Memory B cell (primary cell): ENCODE measurements around the gene WRNIP1.
"Not testable (repeated sequence)": the region's sequence is repeated elsewhere in the genome, so short reads cannot be mapped to it uniquely, and the experiment has no call there.

ENCODE experiments used
- ATAC-seq: fragments of 150-1000 bp; cut with Tn5 transposase; 2 replicates; pipeline ENCODE4 v1.10.0; 2021; ENCODE audit warnings: low read depth, mild to moderate bottlenecking, moderate library complexity
- DNase-seq, 2 donors: peaks; one replicate each; pipeline ENCODE4 v3.0.0; 2022; ENCODE audit warnings: low spot score in 2 of 2
- H3K27ac Mint-ChIP-seq: one replicate; pipeline ENCODE4 v1.8.0; 2022; ENCODE audit warnings: mild to moderate bottlenecking, moderate library complexity, mixed read lengths
- H3K27me3 Mint-ChIP-seq: one replicate; pipeline ENCODE4 v1.8.0; 2022; ENCODE audit warnings: mixed read lengths
- H3K36me3 Mint-ChIP-seq: one replicate; pipeline ENCODE4 v1.8.0; 2022; ENCODE audit warnings: mild to moderate bottlenecking, mixed read lengths
- H3K4me1 Mint-ChIP-seq: one replicate; pipeline ENCODE4 v1.8.0; 2022; ENCODE audit warnings: mixed read lengths
- H3K4me3 Mint-ChIP-seq: one replicate; pipeline ENCODE4 v1.8.0; 2022; ENCODE audit warnings: mild to moderate bottlenecking, moderate library complexity, mixed read lengths
- H3K9me3 Mint-ChIP-seq: one replicate; pipeline ENCODE4 v1.8.0; 2022; ENCODE audit warnings: mixed read lengths

Gene WRNIP1

DNA sequence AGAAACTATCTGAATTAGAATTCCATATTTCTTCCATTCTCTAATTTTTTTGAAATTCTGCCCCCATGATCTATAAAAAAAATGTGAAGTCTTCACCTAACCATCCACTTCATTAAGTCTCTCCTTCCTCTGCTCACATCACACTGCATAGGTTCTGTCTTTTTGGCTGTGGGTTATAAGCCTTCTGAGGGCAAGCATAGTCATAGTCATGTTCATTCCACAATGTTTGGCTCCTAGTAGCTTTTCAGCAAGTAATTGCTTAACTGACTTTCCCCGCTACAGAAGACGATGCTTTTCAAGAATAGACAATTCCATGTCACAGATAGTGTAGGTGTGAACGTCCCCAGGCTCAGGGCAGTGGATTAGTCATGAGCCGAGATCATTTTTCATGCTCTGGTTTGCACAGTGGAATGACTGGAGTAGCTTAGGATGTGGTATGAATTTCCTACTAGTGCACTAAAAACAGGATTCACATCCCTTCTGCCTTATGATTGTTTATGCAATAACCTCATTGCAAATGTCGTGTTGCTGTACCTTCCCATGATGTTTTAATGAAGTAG is 29.1 kb downstream of the WRNIP1 start:
- Mint-ChIP-seq H3K27me3 (no peaks in the 10 kb centered on the region), H3K36me3 (no peaks in the 10 kb centered on the region), H3K4me3 (no peak overlapping the region), H3K4me1 (peaks cover 16% of the 10 kb centered on the region), H3K9me3 (no peaks in the 10 kb centered on the region), H3K27ac (no peak overlapping the region)
- ATAC-seq (no peak), DNase-seq (no peak)

DNA sequence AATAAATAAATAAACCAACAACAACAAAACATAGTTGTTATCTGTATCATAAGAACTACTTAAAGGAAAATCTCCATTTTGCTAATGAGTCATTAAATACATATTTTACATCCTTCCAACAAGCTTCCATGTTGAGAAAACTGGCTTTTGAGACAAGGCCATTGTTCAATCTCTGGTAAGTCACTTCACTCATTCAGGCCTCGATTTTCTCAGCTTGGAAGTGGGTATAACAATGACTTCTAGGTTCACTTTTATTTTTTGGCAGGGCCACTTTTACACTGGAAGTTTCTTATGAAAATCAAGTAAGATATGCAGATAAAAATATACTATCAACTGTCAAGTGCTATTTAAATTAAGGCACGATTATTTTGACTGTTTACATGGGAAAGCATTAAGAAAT is 30.0 kb downstream of the WRNIP1 start:
- Mint-ChIP-seq H3K4me3 (no peak overlapping the region), H3K27ac (no peak overlapping the region), H3K9me3 (no peaks in the 10 kb centered on the region), H3K36me3 (no peaks in the 10 kb centered on the region), H3K4me1 (peaks cover 16% of the 10 kb centered on the region), H3K27me3 (no peaks in the 10 kb centered on the region)
- DNase-seq (no peak), ATAC-seq (no peak)

DNA sequence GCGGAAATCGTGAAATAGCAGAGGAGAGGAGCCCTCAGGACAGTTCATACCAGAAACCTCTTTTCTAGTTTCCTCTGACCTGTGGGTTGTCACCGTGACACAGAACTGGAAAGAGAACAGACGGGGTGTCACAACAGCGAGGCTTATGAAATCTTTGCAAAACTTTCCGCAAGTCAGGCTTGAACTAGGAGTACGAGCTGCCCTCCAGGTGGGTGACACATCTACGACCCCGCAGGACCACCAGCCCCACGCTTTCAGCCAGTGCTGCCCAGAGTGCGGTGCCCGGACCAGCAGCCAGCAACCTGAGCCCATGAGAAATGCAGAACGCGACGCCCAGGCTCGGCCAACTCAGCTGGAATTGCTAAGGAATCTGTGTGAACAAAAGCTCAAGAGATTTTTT is 30.8 kb downstream of the WRNIP1 start:
- Mint-ChIP-seq H3K36me3 (no peaks in the 10 kb centered on the region), H3K4me3 (no peak overlapping the region), H3K27ac (no peak overlapping the region), H3K4me1 (peaks cover 16% of the 10 kb centered on the region), H3K9me3 (no peaks in the 10 kb centered on the region), H3K27me3 (no peaks in the 10 kb centered on the region)
- DNase-seq (no peak), ATAC-seq (no peak)

DNA sequence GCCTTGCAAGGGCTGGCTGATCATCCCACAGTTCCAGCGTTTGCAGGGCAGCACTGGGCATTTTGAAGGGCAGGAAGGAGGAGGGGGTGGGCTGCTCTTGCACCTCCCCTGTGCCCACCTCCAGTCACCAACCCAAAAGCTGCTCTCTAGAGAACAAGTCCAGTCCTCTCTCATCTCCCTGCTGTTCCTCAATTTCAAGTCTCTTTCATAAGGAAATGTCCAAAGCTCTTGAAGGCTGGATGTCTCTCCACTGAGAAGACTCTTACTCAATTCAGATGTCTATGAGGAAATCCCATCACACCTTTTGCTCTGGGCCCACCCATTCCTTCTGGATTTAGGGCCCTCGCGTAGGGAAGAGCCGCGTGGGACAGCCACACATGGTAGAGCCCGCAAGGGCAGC is 31.7 kb downstream of the WRNIP1 start:
- DNase-seq (no peak), ATAC-seq (no peak)
- H3K27me3 Mint-ChIP-seq = no peaks in the 10 kb centered on the region
- peaks cover 10% of the 10 kb centered on the region for H3K4me1 Mint-ChIP-seq
- no peak overlapping the region for H3K4me3 Mint-ChIP-seq
- H3K9me3 Mint-ChIP-seq = no peaks in the 10 kb centered on the region
- peaks cover 2% of the 10 kb centered on the region for H3K36me3 Mint-ChIP-seq
- H3K27ac Mint-ChIP-seq = no peak overlapping the region

DNA sequence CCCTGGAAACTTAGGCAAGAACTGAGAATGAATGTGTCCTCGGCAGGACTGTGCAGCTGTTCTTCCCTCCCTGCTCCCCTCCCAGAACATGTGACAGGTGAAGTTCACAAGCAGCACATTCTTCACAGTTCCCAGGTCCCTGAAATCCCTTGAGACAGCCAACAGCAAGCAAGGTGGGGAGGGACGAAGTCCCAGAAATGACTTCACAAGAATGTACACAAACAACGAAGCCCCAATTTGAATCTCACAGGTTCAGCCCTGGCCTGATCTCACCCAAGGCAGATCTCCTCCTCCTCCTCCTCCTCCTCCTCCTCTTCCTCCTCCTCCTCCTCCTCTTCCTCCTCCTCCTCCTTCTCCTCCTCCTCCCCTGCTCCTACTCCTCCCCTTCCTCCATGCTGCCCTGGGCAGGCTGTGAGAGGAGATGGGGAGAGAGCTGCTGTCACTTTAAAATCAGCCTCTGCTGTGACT is 32.4 kb downstream of the WRNIP1 start:
- no peaks in the 10 kb centered on the region for H3K9me3 Mint-ChIP-seq
- H3K36me3 Mint-ChIP-seq = peaks cover 2% of the 10 kb centered on the region
- peaks cover 8% of the 10 kb centered on the region for H3K4me1 Mint-ChIP-seq
- ATAC-seq (no peak), DNase-seq (no peak)
- H3K27me3 Mint-ChIP-seq = no peaks in the 10 kb centered on the region
- H3K27ac Mint-ChIP-seq = no peak overlapping the region
- no peak overlapping the region for H3K4me3 Mint-ChIP-seq

DNA sequence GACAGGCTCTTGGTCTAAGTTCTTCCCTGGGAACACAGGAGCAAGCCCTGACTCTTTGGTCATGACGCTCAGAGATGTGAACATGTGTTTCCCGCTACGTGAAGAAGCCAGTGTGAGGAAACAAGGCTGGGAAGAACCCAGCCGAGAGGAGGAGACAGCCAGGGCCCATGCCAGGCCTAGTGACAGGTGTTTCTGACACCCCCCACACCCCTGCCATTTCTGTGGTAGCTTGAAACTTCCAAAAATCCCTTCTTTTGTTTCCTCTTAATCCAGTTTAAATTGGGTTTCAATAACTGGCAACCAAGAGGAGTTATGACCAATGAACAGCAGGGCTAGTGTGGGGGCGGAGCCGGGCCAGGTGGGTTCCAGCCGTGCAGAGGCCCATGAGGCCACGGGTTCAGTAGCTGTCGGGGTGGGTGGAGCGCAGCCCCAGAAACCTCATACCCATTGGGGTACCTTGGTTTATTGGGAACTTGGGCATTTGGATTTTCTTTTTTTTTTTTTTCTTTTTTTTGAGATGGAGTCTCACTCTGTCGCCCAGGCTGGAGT is 33.5 kb downstream of the WRNIP1 start:
- ATAC-seq = no peak
- no peak overlapping the region for H3K4me3 Mint-ChIP-seq

DNA sequence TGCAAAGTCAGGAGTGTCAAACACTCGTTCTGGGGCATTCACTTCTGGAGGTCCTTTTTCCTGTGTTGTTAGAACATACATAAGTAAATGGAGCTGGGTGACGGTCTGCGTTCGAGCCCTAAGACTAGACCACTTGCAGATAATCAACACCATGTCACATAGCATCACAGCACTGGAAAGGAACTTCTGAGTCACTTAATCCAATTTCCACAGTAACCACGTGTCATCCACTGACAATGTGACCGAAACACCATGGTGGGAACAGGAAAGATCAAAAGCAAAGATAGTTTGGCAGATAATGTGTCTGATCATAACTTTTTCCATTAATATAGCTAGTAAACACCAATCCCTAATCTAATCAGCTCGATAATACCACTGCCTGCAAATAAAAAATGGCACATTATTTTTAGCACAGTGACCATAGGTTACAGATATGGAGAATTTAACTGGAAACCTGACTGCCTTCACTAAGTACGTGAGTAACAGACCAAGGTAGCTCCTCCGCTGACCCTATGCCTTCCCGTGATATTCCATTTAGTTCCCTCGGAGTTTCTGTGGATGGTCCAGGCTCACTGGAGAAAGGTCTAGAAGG is 34.8 kb downstream of the WRNIP1 start:
- Mint-ChIP-seq H3K36me3 (peaks cover 2% of the 10 kb centered on the region), H3K27me3 (no peaks in the 10 kb centered on the region), H3K9me3 (no peaks in the 10 kb centered on the region), H3K4me3 (no peak overlapping the region), H3K4me1 (no peaks in the 10 kb centered on the region), H3K27ac (peak overlapping the region; percentile 35)
- no peak for ATAC-seq
- DNase-seq = no peak

More for the DNA sequence above, 33.5 kb downstream of the WRNIP1 start:
- H3K4me1 Mint-ChIP-seq = peaks cover 2% of the 10 kb centered on the region
- H3K27me3 Mint-ChIP-seq = no peaks in the 10 kb centered on the region
- H3K27ac Mint-ChIP-seq = no peak overlapping the region
- no peaks in the 10 kb centered on the region for H3K9me3 Mint-ChIP-seq
- peaks cover 2% of the 10 kb centered on the region for H3K36me3 Mint-ChIP-seq
- no peak for DNase-seq

DNA sequence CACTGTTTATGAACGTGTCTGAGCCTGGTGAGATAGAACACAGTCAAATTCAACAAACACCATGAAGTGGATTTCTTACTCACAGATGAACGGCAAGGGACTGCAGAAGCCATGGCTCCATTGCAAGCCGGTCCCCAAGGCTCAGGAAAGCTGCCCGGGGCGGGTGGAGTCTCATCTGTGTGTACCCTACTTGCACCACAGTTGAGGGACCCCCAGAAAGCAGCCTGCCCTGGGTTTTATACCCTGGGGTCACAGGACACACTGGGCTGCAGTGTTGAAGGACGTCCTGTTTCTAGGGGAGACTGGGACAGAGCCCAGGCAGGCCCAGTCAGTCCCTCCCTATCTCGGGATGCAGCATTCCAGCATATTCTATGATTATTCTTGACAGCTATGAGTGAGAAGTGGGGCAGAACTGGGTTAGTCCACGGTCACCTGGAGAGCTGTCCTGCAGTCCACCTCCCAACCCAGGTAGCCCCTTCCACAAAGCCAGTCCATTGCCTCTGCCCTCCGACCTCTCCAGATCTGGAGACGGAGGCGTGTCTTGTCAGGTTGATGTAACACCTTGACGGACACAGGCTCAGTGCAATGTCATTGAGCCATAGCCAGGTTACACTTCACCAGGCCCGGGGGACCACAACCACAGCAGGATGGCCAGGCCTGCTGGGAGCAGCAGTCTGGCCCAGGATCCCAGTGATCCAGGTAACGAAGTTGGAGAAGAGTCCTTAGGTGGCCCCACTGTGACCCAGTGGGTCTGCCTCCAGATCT is 35.5 kb downstream of the WRNIP1 start:
- ATAC-seq = no peak
- no peak for DNase-seq
- no peaks in the 10 kb centered on the region for H3K4me1 Mint-ChIP-seq
- no peak overlapping the region for H3K27ac Mint-ChIP-seq
- no peaks in the 10 kb centered on the region for H3K27me3 Mint-ChIP-seq
- peaks cover 2% of the 10 kb centered on the region for H3K36me3 Mint-ChIP-seq
- H3K4me3 Mint-ChIP-seq = no peak overlapping the region
- no peaks in the 10 kb centered on the region for H3K9me3 Mint-ChIP-seq

DNA sequence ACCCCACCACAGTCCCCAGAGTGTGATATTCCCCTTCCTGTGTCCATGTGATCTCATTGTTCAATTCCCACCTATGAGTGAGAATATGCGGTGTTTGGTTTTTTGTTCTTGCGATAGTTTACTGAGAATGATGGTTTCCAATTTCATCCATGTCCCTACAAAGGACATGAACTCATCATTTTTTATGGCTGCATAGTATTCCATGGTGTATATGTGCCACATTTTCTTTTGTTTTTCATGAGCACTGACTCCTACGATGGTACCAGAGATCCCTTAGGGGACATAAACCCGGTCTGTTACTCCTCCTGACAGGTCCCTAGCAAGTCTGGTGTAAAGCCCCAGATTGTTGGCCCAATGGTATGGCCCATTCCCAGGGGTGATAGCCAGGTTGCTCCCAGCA is 36.5 kb downstream of the WRNIP1 start:
- H3K27ac Mint-ChIP-seq, H3K9me3 Mint-ChIP-seq, H3K4me1 Mint-ChIP-seq, H3K36me3 Mint-ChIP-seq, ATAC-seq, DNase-seq, H3K4me3 Mint-ChIP-seq, H3K27me3 Mint-ChIP-seq: not testable (repeated sequence)

DNA sequence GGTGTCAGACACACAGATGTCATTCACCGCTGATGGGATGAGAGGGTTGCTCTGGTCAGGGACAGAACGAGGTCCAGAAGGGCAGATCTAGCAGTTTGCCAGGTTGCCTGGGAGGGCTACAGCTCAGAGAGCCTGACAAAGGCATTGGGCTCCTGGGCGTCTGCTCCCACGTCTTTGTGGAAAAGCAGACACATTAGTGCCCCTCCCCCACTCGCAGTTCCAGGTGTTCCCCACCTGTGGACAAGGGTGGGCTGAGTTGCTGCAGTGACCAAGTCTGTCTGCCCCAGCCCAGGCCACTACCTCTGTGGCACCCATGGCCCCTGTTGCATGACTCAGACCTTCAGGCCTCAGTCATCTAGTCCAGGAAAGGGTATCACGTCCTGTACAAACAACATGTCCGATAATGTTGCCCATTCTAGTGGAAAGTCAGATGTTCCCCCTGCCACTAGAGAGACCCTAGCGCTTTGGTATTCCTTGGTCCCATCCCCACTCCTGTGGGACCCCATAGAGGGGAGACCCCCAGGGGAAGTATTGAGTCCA is 37.4 kb downstream of the WRNIP1 start:
- H3K4me3 Mint-ChIP-seq = no peak overlapping the region
- H3K27ac Mint-ChIP-seq = no peak overlapping the region
- peaks cover 5% of the 10 kb centered on the region for H3K36me3 Mint-ChIP-seq

DNA sequence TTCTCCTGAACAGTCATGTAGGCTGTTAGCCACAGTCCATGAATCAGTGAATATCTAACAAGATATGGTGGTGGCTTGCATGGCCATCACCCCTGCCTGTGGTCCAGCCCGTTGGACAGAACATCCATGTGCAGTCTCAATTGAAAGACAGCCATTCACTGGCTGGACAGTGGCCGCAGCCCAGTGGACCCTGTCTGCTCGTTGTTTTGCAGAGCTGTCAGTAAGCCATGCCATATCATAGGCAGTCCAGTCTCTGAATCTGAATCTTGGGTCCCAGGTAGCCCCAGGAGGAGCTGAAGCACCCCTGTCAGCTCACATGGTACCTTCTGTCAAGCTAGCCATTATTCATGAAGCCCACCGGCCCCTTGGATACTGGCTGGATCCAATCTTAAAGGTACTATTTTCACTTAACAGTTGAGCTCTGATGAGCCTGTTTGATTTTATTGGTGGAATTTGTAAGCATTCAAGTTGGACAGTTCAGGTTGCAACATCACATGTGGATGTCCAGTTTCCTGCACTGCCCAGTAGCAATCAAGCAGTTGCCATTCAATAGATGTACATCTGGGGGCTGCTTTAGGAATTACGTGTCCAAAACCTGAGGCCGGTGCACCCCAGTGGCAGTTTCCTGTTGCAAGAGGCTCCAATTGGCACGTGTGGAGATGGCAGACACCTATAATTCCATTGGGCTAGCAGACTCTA is 38.7 kb downstream of the WRNIP1 start:
- H3K27me3 Mint-ChIP-seq = no peaks in the 10 kb centered on the region

More for the DNA sequence above, 37.4 kb downstream of the WRNIP1 start:
- Mint-ChIP-seq H3K9me3 (no peaks in the 10 kb centered on the region), H3K27me3 (no peaks in the 10 kb centered on the region), H3K4me1 (peaks cover under 1% of the 10 kb centered on the region)
- ATAC-seq (no peak), DNase-seq (no peak)

DNA sequence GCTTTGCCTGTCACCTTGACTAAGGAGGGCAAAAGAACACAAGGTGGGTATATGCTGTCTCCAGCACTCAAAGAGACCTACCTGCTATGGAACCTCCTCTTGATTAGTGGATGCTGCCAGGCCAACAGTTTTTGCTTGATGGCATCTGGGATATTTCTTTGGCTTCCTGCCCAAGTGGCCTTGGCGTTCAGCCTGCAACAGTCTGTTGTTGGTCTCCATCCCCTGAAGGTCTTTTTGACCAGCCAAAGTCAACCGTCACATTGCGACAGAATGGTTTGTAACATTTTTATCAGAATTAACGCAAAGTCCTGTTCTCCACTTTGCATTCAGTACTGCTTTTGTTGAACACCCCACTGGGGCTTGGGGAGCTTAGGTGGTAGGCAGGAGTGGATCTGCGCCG is 39.3 kb downstream of the WRNIP1 start:
- H3K4me3 Mint-ChIP-seq = no peak overlapping the region
- no peaks in the 10 kb centered on the region for H3K9me3 Mint-ChIP-seq
- H3K4me1 Mint-ChIP-seq = peaks cover 2% of the 10 kb centered on the region
- ATAC-seq = no peak
- H3K27ac Mint-ChIP-seq = no peak overlapping the region
- DNase-seq = no peak
- peaks cover 5% of the 10 kb centered on the region for H3K36me3 Mint-ChIP-seq
- H3K27me3 Mint-ChIP-seq = no peaks in the 10 kb centered on the region

More for the DNA sequence above, 38.7 kb downstream of the WRNIP1 start:
- ATAC-seq (no peak), DNase-seq (no peak)
- Mint-ChIP-seq H3K36me3 (peaks cover 5% of the 10 kb centered on the region), H3K4me1 (peaks cover 2% of the 10 kb centered on the region), H3K27ac (no peak overlapping the region), H3K9me3 (no peaks in the 10 kb centered on the region), H3K4me3 (no peak overlapping the region)

DNA sequence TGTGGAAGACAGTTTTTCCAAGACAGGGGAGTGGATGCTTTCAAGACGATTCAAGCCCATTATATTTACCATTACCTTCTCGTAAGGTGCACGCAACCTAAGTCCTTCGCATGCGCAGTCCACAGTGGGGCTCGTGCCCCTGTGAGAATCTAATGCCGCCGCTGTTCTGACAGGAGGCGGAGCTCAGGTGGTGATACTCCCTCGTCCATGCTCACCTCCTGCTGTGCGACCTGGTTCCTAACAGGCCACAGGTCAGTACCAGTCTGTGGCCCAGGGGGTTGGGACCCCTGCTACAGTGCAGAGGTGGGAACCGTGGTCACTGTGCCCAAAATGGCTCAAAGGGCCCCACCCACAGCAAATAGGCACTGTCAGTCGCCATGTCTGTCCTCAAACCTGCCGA is 39.8 kb downstream of the WRNIP1 start:
- Mint-ChIP-seq H3K27ac (no peak overlapping the region), H3K27me3 (no peaks in the 10 kb centered on the region), H3K9me3 (no peaks in the 10 kb centered on the region), H3K4me3 (no peak overlapping the region), H3K36me3 (peaks cover 5% of the 10 kb centered on the region), H3K4me1 (peaks cover 2% of the 10 kb centered on the region)
- no peak for ATAC-seq
- DNase-seq = no peak

DNA sequence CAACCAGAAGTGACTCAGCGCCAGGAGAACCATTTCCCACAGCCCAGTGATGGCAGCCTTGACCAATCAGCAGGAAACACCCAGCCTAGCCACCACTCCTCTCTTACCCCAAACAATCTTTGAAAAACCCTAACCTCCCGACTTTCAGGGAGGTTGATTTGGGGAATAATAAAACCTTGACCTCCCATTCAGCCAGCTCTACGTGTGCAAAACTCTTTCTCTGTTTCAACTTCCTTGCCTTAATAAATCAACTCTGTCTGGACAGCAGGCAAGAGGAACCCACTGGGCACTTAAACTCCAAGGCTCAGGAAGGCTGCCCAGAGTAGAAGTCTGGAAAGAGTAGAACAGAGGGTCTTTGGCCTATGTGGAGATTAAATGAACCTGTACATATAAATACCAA is 41.5 kb downstream of the WRNIP1 start:
- ATAC-seq (no peak), DNase-seq (no peak)
- Mint-ChIP-seq H3K27me3 (no peaks in the 10 kb centered on the region), H3K9me3 (no peaks in the 10 kb centered on the region), H3K27ac (peak overlapping the region; percentile 46), H3K4me3 (no peak overlapping the region), H3K36me3 (peaks cover 7% of the 10 kb centered on the region), H3K4me1 (peaks cover 2% of the 10 kb centered on the region)
